Measurements from ENCODE around the gene SLC38A4. TPM values are rescaled to one million over a fixed set of nuclear protein-coding genes. Genes with fewer than 3 reads are reported as not detected.

The SLC38A4 gene
- total and polyA plus RNA-seq, 2 donors (not counting 1 experiment from before 2014, with no cell fraction given) = not detected

GRCh38 chr12:46787496-46788055 lies 38.2 kb downstream of the SLC38A4 start:
- no peak overlapping the region for H3K4me3 ChIP-seq (ENCODE audit: control extremely low read depth in 1 of 5, extremely low read depth in 1 of 5, insufficient read depth in 1 of 5, low read depth in 2 of 5, low read length in 4 of 5)
- H2AFZ ChIP-seq (ENCODE audit: insufficient read depth, low read depth, low read length, poor library complexity, severe bottlenecking) = no peak overlapping the region
- H3K4me1 ChIP-seq (ENCODE audit: control insufficient read depth in 2 of 2, insufficient read depth in 2 of 2, low read length in 2 of 2) = no peaks in the 10 kb centered on the region
- no peaks in the 10 kb centered on the region for H3K27me3 ChIP-seq (replicated peaks in 1 of 4; ENCODE audit: control extremely low read depth in 1 of 4, control insufficient read depth in 3 of 4, insufficient read depth in 4 of 4, low read length in 3 of 4)
- no peaks in the 10 kb centered on the region for H3K79me2 ChIP-seq (ENCODE audit: control insufficient read depth, insufficient read depth, low read length)
- no CpG with 5 or more reads among the region's 5 CpGs for WGBS (ENCODE audit: insufficient coverage)
- intact Hi-C loops (cut with micrococcal nuclease) = no loop called here
- no peak overlapping the region for H3K9ac ChIP-seq (ENCODE audit: low read length)
- ChIA-PET POLR2A (no interaction called here), CTCF (no interaction called here)
- H3K4me2 ChIP-seq (replicated peaks; ENCODE audit: low read depth, low read length, poor library complexity, severe bottlenecking) = no peak overlapping the region
- TF ChIP-seq EZH2 (IDR thresholded peaks at IDR 0.05; ENCODE audit: borderline replicate concordance, insufficient read depth, low read depth, low read length, poor library complexity, severe bottlenecking) = no peak
- no peak for TF ChIP-seq CTCF (IDR thresholded peaks at IDR 0.05)
- no peak overlapping the region for H3K4me3 Mint-ChIP-seq
- H3K9me3 Mint-ChIP-seq (ENCODE audit: insufficient read depth) = no peaks in the 10 kb centered on the region
- H3K27ac Mint-ChIP-seq = no peak overlapping the region
- no peaks in the 10 kb centered on the region for H3K4me1 Mint-ChIP-seq
- H3K36me3 ChIP-seq (replicated peaks in 1 of 2; ENCODE audit: control extremely low read depth in 1 of 2, control insufficient read depth in 1 of 2, extremely low read depth in 1 of 2, insufficient read depth in 2 of 2, low read length in 1 of 2) = no peaks in the 10 kb centered on the region
- H3K9me3 ChIP-seq (ENCODE audit: control extremely low read depth in 1 of 3, control insufficient read depth in 2 of 3, insufficient read depth in 1 of 3, low read length in 2 of 3) = no peaks in the 10 kb centered on the region
- no peak for DNase-seq
- no peak overlapping the region for H3K27ac ChIP-seq (ENCODE audit: low read length in 2 of 2)
- peaks cover 12% of the 10 kb centered on the region for H3K27me3 Mint-ChIP-seq
- no peak for ATAC-seq (ENCODE audit: low read depth)
- H4K20me1 ChIP-seq (ENCODE audit: control insufficient read depth, insufficient read depth, low read length, poor library complexity, severe bottlenecking) = no peaks in the 10 kb centered on the region

- Mint-ChIP-seq H3K27ac (no peak overlapping the region), H3K27me3 (peaks cover 11% of the 10 kb centered on the region), H3K9me3 (ENCODE audit: insufficient read depth) (no peaks in the 10 kb centered on the region), H3K4me3 (no peak overlapping the region), H3K4me1 (no peaks in the 10 kb centered on the region)
- Histone ChIP-seq H3K27ac (ENCODE audit: low read length in 2 of 2) (no peak overlapping the region), H2AFZ (ENCODE audit: insufficient read depth, low read depth, low read length, poor library complexity, severe bottlenecking) (no peak overlapping the region), H3K9ac (ENCODE audit: low read length) (no peak overlapping the region), H3K27me3 (replicated peaks in 1 of 4; ENCODE audit: control extremely low read depth in 1 of 4, control insufficient read depth in 3 of 4, insufficient read depth in 4 of 4, low read length in 3 of 4) (no peaks in the 10 kb centered on the region), H3K4me2 (replicated peaks; ENCODE audit: low read depth, low read length, poor library complexity, severe bottlenecking) (no peak overlapping the region), H3K4me1 (ENCODE audit: control insufficient read depth in 2 of 2, insufficient read depth in 2 of 2, low read length in 2 of 2) (no peaks in the 10 kb centered on the region), H3K36me3 (replicated peaks in 1 of 2; ENCODE audit: control extremely low read depth in 1 of 2, control insufficient read depth in 1 of 2, extremely low read depth in 1 of 2, insufficient read depth in 2 of 2, low read length in 1 of 2) (no peaks in the 10 kb centered on the region), H3K9me3 (ENCODE audit: control extremely low read depth in 1 of 3, control insufficient read depth in 2 of 3, insufficient read depth in 1 of 3, low read length in 2 of 3) (no peaks in the 10 kb centered on the region), H3K4me3 (ENCODE audit: control extremely low read depth in 1 of 5, extremely low read depth in 1 of 5, insufficient read depth in 1 of 5, low read depth in 2 of 5, low read length in 4 of 5) (no peak overlapping the region), H3K79me2 (ENCODE audit: control insufficient read depth, insufficient read depth, low read length) (no peaks in the 10 kb centered on the region), H4K20me1 (ENCODE audit: control insufficient read depth, insufficient read depth, low read length, poor library complexity, severe bottlenecking) (no peaks in the 10 kb centered on the region)
- CTCF ChIA-PET = no interaction called here
- DNase-seq (no peak), ATAC-seq (ENCODE audit: low read depth) (no peak)
- POLR2A ChIA-PET = no interaction called here
- no peak for TF ChIP-seq EZH2 (IDR thresholded peaks at IDR 0.05; ENCODE audit: borderline replicate concordance, insufficient read depth, low read depth, low read length, poor library complexity, severe bottlenecking)
- TF ChIP-seq CTCF (IDR thresholded peaks at IDR 0.05) = no peak
- 90% methylated on average over 2 of the region's 3 CpGs for WGBS (ENCODE audit: insufficient coverage)
- intact Hi-C loops (cut with micrococcal nuclease) = no loop called here
Observed at GRCh38 chr12:46786774-46787173, 39.0 kb downstream of the SLC38A4 start.

All from B cell (primary cell).